ENCODE measurements around the gene DTX4.

Gene DTX4

DNA sequence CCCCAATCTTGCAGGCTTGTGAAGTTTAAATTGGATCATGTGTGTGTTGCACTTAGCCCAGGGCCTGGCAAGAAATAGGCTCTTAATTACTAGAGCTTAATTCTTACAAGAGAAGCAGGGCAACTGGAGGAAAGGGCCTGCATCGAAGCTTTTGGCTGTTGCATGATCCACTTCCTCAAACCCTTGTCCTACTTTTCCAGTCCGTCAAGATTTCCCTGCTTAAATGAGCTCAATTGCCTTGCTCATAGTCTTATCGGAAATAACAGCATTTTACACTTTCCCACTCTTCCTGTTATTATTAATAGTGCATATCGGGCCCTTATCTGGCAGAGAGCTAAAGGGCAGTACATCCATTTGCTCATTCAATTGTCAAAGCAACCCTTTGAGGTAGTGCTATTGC lies 18.1 kb downstream of the DTX4 start:
- no peak for DNase-seq (ENCODE audit: low read depth in 2 of 3, low spot score in 2 of 3)

DNA sequence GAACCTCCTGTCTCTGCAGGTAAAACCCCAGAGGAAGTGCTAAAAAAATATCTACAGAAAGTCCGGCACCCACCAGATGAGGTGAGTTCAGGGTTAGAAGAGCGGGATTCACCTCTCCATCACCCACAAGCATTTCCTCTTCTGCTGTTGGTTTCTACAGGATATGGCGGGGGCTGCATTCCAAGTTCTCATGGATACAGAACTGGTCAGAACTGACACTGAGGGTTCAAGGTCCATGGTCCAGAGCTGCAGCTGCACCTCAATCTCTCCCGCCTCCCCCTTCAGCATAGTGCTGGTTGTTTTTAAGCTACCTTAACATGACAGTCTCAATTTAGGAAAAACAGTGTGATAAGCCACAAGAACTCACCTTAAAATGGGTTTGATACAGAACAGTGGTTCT lies 19.2 kb downstream of the DTX4 start:
- no peak for DNase-seq (ENCODE audit: low read depth in 2 of 3, low spot score in 2 of 3)

DNA sequence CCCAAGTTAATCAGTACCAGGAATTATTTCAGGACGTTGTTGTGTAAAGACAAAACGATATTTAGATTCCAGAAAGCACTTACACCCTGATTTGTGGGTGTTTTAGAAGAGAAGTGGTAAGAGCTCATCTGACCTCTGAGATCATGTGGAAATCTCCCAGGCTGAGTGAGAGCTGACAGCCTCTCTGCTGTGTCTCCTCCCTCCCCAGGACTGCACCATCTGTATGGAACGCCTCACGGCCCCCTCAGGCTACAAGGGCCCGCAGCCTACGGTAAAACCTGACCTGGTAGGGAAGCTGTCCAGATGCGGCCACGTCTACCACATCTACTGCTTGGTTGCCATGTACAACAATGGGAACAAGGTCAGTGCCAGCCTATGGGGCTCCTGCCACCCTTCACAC lies 20.0 kb downstream of the DTX4 start:
- no peak for DNase-seq (ENCODE audit: low read depth in 2 of 3, low spot score in 2 of 3)

DNA sequence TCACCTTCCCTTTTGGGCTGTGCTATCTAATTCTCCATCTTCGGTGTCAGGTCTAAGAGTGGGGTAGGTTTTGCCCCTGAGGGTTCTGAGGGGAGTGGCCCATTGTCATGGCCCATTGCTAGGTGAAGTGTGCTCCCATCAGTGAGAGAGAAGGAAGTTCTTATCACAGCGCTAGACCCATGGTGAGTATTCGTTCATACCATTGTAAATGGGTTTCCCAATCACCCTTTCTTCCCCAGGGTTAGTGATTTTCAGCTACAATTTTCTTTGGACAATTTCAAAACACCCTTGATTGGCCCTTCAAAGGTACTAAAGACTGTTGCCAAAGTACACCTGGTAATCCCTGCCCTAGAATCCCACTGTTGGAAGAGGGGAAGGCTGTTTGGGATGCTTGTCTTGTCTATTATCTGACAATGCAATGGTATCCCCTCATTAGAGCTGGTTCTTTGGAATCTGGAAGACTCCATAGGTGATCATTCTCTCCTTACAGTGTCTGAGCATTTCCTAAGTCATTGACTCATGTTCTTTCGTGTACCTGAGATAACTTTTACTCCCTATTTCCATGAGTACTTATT lies 20.6 kb downstream of the DTX4 start:
- no peak for DNase-seq (ENCODE audit: low read depth in 2 of 3, low spot score in 2 of 3)

DNA sequence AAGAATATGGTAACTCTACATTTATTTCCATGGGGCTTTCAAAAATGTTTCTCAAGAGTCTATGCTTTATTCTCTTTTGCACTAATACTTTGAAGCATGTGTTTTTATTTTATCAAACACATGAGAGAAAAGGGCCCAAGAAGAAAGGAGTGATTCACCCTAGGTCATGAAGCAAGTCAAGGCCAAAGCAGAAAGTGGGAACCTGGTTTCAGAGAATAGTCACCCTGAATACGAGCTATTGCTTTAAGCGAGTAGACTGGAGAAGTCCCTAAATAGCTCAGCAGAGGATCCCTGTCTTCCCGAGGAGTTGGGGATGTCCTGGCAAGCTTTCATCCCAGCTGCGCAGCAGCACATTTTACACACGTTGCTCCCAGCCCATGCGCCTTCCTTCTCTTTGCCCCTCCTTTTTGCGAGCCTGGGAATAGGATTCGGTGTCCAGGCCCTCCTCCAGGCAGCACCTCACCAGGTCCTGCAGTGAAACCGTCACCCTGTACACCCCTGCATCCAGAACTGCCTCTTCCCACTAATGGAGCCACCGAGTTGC lies 21.7 kb downstream of the DTX4 start:
- DNase-seq (ENCODE audit: low read depth in 2 of 3, low spot score in 2 of 3) = no peak

DNA sequence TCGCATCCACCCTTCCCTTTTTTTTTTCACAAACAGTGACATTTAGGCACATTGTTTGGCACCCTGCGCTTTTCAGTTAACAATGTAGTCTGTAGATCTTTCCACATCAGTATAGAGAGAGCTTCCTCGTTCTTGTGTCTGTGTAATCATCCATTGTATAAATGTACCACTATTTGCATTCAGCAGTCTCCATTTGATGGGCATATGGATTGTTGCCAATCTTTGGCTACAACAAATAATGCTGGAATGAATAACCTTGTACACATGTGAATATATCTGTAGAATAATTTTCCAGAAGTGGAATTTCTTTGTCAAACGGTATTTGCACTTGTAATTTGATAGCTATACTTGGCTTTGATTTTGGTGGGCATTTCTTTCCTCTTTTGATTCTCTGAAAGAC lies 23.7 kb downstream of the DTX4 start:
- no peak for DNase-seq (ENCODE audit: low read depth in 2 of 3, low spot score in 2 of 3)

DNA sequence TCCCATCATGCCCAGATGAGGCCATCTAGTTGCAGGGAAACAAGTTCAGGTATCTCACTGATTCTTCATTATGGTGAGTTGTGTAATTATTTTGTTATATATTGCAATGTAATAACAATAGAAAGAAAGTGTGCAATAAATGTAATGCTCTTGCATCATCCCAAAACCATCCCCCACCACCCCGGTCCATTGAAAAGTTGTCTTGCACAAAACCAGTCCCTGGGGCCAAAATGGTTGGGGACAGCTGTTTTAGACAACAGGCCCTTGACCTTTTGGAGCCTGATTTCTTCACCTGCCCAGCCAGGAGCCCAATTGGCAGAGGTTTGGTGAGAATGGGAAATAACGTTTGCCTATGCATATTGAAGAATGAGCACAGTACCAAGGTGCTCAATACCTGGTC lies 24.8 kb downstream of the DTX4 start:
- no peak for DNase-seq (ENCODE audit: low read depth in 2 of 3, low spot score in 2 of 3)

DNA sequence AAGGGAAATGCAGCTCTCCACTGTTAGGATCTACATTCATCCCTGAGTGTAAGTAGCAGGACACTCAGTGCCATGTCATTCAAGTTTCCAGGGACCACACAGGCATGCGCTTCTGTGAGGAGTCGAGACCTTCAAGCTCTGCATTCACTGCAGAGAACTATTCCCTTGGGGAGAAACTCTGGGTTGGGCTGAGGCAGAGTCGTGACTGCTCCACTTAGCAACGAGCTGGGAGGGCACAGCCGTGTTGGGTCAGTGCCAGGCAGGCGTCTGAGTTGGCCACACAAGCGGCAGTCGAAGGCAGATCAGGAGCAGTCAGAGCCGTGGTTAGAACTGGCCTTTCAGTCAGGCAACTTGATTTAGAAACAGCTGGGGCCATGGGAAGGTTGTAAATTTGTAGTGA lies 26.1 kb downstream of the DTX4 start:
- DNase-seq (ENCODE audit: low read depth in 2 of 3, low spot score in 2 of 3) = no peak

DNA sequence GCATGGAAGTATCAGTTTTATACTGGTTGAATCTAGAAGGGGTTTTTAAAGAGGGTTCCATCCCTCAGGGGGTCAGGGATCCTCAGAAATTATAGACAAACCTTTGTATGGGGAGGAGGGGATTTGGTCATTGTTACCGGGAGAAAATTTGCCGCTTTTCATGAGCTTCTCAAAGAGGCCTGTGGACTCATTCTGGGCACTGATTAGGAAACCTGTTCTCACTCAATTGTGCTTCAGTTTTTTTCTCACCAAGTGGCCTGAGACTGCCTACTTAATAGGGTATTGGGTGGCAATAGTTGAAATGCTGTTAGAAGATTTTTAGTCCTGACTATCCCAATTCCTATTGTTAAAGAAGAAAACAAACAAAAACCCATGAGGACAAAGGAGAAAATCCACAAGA lies 26.8 kb downstream of the DTX4 start:
- no peak for DNase-seq (ENCODE audit: low read depth in 2 of 3, low spot score in 2 of 3)

DNA sequence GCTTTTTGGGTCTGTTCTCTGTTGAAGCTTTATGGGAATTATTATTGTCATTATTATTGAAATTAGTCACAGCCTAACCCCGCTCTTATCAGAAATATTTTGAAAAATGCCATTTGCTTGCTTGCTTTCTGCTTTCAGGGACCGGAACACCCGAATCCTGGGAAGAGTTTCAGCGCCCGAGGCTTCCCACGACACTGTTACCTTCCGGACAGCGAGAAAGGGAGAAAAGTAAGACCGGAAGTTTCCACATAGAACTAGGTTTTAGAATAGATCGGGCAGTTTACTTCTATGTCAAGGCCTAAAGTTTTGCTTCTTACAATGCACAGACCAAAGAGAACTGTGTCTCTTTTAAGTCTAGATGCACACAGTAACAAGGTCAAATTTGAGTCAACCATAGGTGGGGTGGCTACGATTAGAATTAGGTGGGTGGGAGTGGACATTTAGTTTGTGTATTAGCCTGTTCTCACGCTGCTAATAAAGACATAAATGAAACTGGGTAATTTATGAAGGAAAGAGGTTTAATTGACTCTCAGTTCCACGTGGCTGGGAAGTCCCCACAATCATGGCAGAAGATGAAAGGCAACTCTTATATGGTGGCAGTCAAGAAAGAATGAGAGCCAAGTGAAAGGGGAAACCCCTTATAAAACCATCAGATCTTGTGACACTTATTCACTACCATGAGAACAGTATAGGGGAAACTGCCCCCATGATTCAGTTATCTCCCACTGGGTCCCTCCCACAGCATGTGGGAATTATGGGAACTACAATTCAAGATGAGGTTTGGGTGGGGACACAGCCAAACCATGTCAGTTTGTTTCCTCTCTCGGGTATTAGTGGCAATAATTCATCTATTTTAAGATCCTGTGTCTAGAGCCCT lies 27.9 kb downstream of the DTX4 start:
- no peak for DNase-seq (ENCODE audit: low read depth in 2 of 3, low spot score in 2 of 3)

DNA sequence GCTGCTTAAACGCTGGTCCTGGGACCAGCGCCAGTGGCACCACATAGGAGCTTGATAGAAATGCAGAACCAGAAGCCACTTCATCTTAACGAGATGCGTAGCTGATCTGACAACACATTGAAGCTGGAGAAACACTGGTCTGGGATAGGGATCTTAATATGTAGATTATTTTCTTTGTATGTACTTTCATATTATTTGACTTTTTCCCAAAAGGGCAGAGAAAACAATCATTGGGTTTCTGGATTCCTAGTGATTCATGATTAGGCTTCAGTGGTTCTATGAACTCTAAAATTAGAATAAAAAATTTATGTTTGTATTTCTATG lies 28.5 kb downstream of the DTX4 start:
- DNase-seq (ENCODE audit: low read depth in 2 of 3, low spot score in 2 of 3) = no peak

DNA sequence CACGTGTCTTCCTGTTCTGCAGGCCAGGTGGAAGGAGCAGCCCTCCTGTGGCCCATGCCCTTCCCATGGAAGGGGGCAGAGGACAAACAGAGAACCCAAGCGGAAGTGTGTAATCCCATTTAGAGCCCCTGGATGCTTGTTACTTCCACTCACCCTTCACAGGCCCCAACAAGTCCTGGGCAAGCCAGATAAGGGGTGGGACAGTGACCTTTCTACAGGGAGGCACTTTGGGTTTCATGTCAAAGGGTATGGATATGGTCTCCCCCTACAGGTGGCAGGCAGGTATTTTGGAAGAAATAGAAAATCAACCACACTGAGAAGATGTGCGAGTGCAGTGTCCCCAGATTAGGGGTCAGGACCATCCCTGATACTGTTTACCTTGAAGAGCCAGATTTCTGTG lies 29.4 kb downstream of the DTX4 start:
- DNase-seq (ENCODE audit: low read depth in 2 of 3, low spot score in 2 of 3) = no peak

DNA sequence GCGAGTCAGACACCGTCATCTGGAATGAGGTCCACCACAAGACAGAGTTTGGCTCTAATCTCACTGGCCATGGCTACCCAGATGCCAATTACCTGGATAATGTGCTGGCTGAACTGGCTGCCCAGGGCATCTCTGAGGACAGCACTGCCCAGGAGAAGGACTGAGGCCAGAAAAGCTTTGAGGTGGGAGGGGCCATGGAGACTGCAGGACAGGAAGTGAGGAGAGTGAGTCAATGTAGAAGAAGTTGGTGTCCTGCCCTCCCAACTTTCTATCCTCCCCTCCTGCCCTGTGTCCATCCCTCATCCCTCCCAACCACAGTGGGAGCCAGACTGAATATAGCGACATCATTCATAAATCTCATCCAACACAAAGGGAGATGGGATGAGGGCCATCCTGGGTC lies 32.8 kb downstream of the DTX4 start:
- DNase-seq (ENCODE audit: low read depth in 2 of 3, low spot score in 2 of 3) = no peak

DNA sequence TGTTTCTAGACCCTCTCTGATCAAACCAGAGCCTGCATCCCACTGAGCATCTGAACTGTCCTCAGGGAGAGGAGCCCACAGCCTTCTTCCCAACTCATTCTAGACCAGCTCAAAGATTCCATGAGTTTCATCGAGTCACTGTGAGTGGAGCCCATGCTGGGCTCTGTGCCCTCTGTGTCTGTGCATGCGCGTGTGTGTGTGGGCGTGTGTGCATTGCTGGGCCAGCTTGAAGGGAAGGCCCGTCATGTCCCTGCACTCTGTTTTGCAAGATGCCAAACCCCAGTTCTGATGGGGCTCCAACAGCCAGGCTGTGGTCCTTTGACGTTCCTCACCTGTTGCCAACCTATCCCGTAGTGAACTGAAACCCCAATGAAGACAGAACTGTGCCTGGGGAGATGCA lies 33.7 kb downstream of the DTX4 start:
- DNase-seq (ENCODE audit: low read depth in 2 of 3, low spot score in 2 of 3) = no peak

DNA sequence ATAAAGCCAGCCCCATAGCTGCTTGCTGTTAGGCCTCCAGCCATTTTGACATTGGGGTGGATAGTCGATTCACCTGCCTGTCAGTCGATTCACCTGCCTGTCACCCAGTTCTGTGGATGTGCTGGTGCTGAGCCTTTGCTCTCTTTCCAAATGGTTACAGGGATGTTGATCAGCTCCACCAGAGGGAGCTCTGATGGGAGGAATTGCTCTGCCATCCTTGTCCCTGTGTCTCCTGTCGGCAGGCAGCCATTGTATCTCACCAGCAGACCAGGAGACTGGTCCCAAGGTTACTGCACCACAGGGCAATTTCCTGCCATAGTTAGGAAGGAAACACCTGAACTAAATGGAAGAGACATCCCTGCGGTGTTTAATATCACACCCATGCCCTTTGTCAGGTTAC lies 34.7 kb downstream of the DTX4 start:
- no peak for DNase-seq (ENCODE audit: low read depth in 2 of 3, low spot score in 2 of 3)

DNA sequence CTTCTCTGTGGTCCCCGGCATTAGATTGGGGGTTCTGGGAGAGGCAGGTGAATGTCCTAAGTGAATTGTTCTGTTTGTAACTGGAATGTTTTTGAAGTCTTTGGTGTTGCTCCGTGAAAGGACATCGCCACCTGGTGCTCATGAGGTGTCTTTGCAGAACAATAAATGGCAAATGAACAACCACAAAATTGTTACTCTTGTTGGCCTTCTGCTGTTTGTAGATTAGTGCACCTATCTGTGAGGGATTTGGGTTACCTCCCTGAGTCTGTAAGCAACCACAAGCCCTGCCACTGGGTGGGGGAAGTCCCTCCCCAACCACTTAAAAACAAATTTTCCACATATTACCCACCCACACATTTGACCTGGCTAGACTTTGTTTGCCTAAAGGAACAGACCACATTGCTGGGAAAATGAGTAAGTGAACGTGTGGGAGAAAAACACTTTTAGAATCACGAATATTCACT lies 36.1 kb downstream of the DTX4 start:
- DNase-seq (ENCODE audit: low read depth in 2 of 3, low spot score in 2 of 3) = no peak

DNA sequence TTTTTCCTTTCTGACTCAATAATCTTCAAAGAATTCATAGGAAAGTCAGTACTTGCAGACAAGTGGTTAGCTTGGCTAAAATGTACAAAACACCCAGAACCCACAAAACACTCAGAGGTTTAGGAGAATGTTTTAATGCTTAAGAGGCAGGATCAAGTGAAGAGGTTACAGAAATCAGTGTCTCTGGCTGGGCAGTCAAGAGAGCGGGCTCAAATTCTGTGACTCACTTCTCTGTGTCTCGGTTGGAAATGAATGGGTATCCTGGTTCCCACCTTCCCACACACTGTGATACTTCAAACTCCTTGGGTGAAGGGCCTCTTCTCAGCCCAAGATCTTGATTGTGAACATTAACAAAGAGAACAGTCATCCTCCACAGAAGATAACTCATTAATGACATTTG lies 37.0 kb downstream of the DTX4 start:
- DNase-seq (ENCODE audit: low read depth in 2 of 3, low spot score in 2 of 3) = no peak

DNA sequence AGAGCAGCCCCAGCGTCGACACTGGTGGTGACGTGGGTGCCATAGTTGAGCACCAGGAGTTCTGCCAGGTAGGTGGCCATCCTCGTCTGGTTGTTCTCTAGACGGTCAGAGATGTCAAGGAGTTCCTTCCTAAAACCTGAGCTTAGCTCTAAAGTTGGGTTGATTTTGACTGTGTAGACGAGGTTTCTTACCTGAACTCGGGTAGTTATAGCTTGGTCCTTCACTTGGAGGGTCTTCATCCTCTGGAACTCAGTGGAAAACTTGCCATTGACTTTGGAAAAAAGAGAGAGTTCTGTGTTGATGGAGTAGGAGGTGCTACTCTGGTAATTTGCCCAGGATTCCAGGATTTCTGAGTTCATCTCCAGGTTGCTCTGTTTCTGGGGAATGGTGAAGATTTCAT lies 40.3 kb downstream of the DTX4 start:
- no peak for DNase-seq (ENCODE audit: low read depth in 2 of 3, low spot score in 2 of 3)

DNA sequence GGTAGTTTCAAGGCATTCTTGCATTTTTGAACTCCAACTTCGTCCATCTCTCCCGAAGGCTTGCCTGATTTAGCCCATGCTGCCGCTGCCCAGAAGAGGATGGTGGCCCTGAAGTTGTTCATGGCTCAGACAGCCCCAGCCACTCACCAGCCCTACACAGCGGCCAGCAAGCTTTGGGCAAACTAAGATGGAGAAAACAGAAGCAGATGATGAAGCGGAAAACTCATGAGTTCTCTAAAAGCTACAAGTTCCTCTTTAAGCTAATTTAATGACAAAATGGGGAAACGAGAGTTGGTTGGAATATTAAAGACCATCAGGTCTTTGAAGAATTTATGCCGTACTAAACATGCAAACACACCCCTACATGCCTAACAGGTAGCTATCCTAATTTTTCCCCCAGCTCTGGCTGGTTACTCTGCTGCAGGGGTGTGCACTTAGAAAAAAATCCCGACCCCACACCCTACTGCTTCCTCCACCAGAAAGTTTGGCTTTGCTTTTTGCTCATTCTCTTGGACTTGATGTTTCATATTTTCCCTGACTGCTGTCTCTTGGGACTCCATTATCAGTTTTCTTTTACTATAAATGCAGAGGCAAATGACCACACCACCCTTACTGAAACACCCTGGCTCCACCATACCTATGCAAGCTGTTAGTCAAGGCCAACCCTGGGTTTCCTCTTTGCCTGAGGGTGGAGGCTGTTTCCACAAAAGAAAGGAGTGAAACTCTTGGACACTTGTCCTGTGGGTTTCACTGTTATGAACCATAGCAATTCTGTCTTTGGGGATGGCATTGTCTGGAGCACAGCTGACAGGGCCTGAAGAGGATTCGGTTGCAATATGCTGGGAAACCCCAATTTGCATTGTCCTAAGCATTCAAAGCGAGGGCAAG lies 41.1 kb downstream of the DTX4 start, which contains the start of gene MPEG1:
MPEG1 (minus strand) TSS at position 184 of the 888 bp plus-strand sequence; CDS start at position 122, 62 bp downstream.
- no peak for DNase-seq (ENCODE audit: low read depth in 2 of 3, low spot score in 2 of 3)

DNA sequence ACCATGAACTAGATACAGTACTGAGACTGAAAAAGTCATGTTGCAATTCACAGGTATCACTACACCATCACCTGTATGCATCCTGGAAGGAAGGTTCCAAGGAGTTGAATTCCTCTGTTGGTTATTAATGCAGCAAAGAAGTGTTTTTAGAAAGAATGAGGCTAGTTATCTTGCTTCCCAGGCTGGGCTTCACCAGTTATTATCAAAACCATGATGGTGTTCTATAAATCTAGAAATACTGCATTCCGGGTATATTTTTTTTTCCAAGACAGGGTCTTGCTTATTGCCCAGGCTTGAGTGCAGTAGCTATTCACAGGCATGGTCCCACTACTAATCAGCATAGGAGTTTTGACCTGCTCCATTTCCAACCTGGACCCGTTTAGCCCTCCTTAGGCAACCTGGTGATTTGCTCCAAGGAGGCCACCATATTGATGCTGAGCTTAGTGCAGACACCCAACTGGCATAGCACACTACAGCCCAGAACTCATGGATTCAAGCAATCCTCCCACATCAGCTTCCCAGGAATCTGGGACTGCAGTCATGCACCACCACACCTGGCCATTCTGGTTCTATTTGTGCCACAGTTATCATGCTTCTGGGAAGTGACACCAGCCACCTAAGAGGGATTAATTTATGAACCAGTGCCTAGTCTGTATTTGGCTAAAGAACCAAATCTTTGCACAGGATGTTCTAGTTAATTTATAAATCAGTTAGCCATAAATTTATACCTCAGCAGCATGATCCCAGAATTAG lies 42.4 kb downstream of the DTX4 start:
- DNase-seq (ENCODE audit: low read depth in 2 of 3, low spot score in 2 of 3) = no peak

All from activated CD8-positive, alpha-beta memory T cell treated with anti-CD3 and anti-CD28 coated beads for 48 hours (primary cell).